ENCODE results near the gene NLRC3. TPM values are rescaled to one million over a fixed set of nuclear protein-coding genes. Genes with fewer than 3 reads are reported as not detected.

Gene NLRC3
- total RNA-seq, 1 experiment from 2014 or later, result 0.09 TPM

GRCh38 chr16:3592559-3592958 is 15.4 kb upstream of the NLRC3 start:
- Histone ChIP-seq H3K9me3 (ENCODE audit: low read depth, low read length, poor library complexity, severe bottlenecking) (no peaks in the 10 kb centered on the region), H3K27me3 (replicated peaks; ENCODE audit: insufficient read depth, low read depth, low read length, poor library complexity) (no peaks in the 10 kb centered on the region), H3K27ac (ENCODE audit: low read depth, low read length, poor library complexity, severe bottlenecking) (no peak overlapping the region), H3K4me3 (ENCODE audit: low read depth, low read length, poor library complexity, severe bottlenecking) (no peak overlapping the region), H3K4me1 (ENCODE audit: insufficient read depth, low read length, poor library complexity, severe bottlenecking) (no peaks in the 10 kb centered on the region), H3K36me3 (ENCODE audit: insufficient read depth, low read length, poor library complexity, severe bottlenecking) (no peaks in the 10 kb centered on the region)
- TF ChIP-seq EZH2 (IDR thresholded peaks at IDR 0.05; ENCODE audit: borderline replicate concordance, low read depth, low read length, poor library complexity, severe bottlenecking) (no peak), CTCF (conservative IDR thresholded peaks at IDR 0.05; ENCODE audit: low read depth, low read length) (no peak)
- intact Hi-C loops (cut with micrococcal nuclease; ENCODE audit: unreplicated experiment), result no loop called here
- BruUV-seq (replicated peaks), result no TSS peak
- no peak for DNase-seq (ENCODE audit: low spot score)
- ChIA-PET POLR2A (ENCODE audit: low non-redundant PET) (no interaction called here), CTCF (no interaction called here)

GRCh38 chr16:3591991-3592390 is 14.8 kb upstream of the NLRC3 start:
- Histone ChIP-seq H3K27me3 (replicated peaks; ENCODE audit: insufficient read depth, low read depth, low read length, poor library complexity) (no peaks in the 10 kb centered on the region), H3K9me3 (ENCODE audit: low read depth, low read length, poor library complexity, severe bottlenecking) (no peaks in the 10 kb centered on the region), H3K27ac (ENCODE audit: low read depth, low read length, poor library complexity, severe bottlenecking) (no peak overlapping the region), H3K4me3 (ENCODE audit: low read depth, low read length, poor library complexity, severe bottlenecking) (no peak overlapping the region), H3K4me1 (ENCODE audit: insufficient read depth, low read length, poor library complexity, severe bottlenecking) (no peaks in the 10 kb centered on the region), H3K36me3 (ENCODE audit: insufficient read depth, low read length, poor library complexity, severe bottlenecking) (no peaks in the 10 kb centered on the region)
- TF ChIP-seq CTCF (conservative IDR thresholded peaks at IDR 0.05; ENCODE audit: low read depth, low read length), result no peak
- TF ChIP-seq EZH2 (IDR thresholded peaks at IDR 0.05; ENCODE audit: borderline replicate concordance, low read depth, low read length, poor library complexity, severe bottlenecking), result no peak
- POLR2A ChIA-PET (ENCODE audit: low non-redundant PET), result no interaction called here
- CTCF ChIA-PET, result no interaction called here
- BruUV-seq (replicated peaks), result no TSS peak
- intact Hi-C loops (cut with micrococcal nuclease; ENCODE audit: unreplicated experiment), result no loop called here
- DNase-seq (ENCODE audit: low spot score), result no peak

GRCh38 chr16:3591436-3591803 is 14.2 kb upstream of the NLRC3 start:
- H3K27ac ChIP-seq (ENCODE audit: low read depth, low read length, poor library complexity, severe bottlenecking), result no peak overlapping the region
- intact Hi-C loops (cut with micrococcal nuclease; ENCODE audit: unreplicated experiment), result no loop called here

More at GRCh38 chr16:3591436-3591803, 14.2 kb upstream of the NLRC3 start:
- H3K27me3 ChIP-seq (replicated peaks; ENCODE audit: insufficient read depth, low read depth, low read length, poor library complexity), result no peaks in the 10 kb centered on the region
- H3K36me3 ChIP-seq (ENCODE audit: insufficient read depth, low read length, poor library complexity, severe bottlenecking), result no peaks in the 10 kb centered on the region
- TF ChIP-seq EZH2 (IDR thresholded peaks at IDR 0.05; ENCODE audit: borderline replicate concordance, low read depth, low read length, poor library complexity, severe bottlenecking) (no peak), CTCF (conservative IDR thresholded peaks at IDR 0.05; ENCODE audit: low read depth, low read length) (no peak)
- ChIA-PET POLR2A (ENCODE audit: low non-redundant PET) (no interaction called here), CTCF (no interaction called here)
- DNase-seq (ENCODE audit: low spot score), result no peak
- no peak overlapping the region for H3K4me3 ChIP-seq (ENCODE audit: low read depth, low read length, poor library complexity, severe bottlenecking)
- H3K4me1 ChIP-seq (ENCODE audit: insufficient read depth, low read length, poor library complexity, severe bottlenecking), result no peaks in the 10 kb centered on the region
- BruUV-seq (replicated peaks), result no TSS peak
- H3K9me3 ChIP-seq (ENCODE audit: low read depth, low read length, poor library complexity, severe bottlenecking), result no peaks in the 10 kb centered on the region
